H1 (cell line): ENCODE data around the gene PLCB4. TPM values are rescaled to one million over a fixed set of nuclear protein-coding genes. Genes with fewer than 3 reads are reported as not detected.

ENCODE experiments used
- CTCF ChIA-PET: fragments of 300-600 bp; sonication (Branson Sonifier 250); formaldehyde crosslinking; loops from one replicate; lab custom pipeline; 2021; ENCODE audit not compliant: partially characterized antibody; lab: Charles Lee
- POLR2A ChIA-PET: fragments of 300-600 bp; sonication (Branson Sonifier 250); formaldehyde crosslinking; loops from one replicate; lab custom pipeline; 2021; ENCODE audit warnings: inconsistent platforms; ENCODE audit not compliant: partially characterized antibody; lab: Charles Lee
- DNase-seq, 2 experiments: peaks; one replicate each; pipeline versions ENCODE4 v3.0.0 to v3.0.0-alpha.2; 2010 to 2022; ENCODE audit warnings: low spot score in 2 of 2, low read depth in 1 of 2, mixed read lengths in 1 of 2
- FAIRE-seq: peaks from 2 replicates; lab custom pipeline; 2011; peaks lifted over from hg19 to GRCh38; lab: Jason Lieb, UNC
- H2AFZ ChIP-seq: 2 replicates; pipeline ENCODE4 v1.8.1; 2012; ENCODE audit warnings: low read length, inconsistent platforms
- H2AK5ac ChIP-seq: 2 replicates; pipeline ENCODE4 v1.6.1; 2013; ENCODE audit warnings: low read depth, low read length
- H2BK120ac ChIP-seq: replicated peaks from 2 replicates; pipeline ENCODE3; 2013; ENCODE audit warnings: low read depth, low read length, inconsistent platforms
- H2BK12ac ChIP-seq: 2 replicates; pipeline ENCODE4 v1.6.1; 2013; ENCODE audit warnings: low read depth, low read length
- H2BK15ac ChIP-seq: 2 replicates; pipeline ENCODE4 v1.6.1; 2013; ENCODE audit warnings: low read length
- H2BK20ac ChIP-seq: 2 replicates; pipeline ENCODE4 v1.6.1; 2013; ENCODE audit warnings: low read length
- H2BK5ac ChIP-seq: 2 replicates; pipeline ENCODE4 v1.6.1; 2013; ENCODE audit warnings: low read depth, low read length
- H3K14ac ChIP-seq: 2 replicates; pipeline ENCODE4 v1.6.1; 2013; ENCODE audit warnings: inconsistent platforms; ENCODE audit not compliant: insufficient read length
- H3K18ac ChIP-seq: 2 replicates; pipeline ENCODE4 v1.6.1; 2013; ENCODE audit warnings: low read length; ENCODE audit errors: extremely low read depth
- H3K23ac ChIP-seq: 2 replicates; pipeline ENCODE4 v1.6.1; 2013; ENCODE audit warnings: inconsistent platforms; ENCODE audit not compliant: insufficient read length
- H3K23me2 ChIP-seq: 2 replicates; pipeline ENCODE4 v1.6.1; 2013; ENCODE audit warnings: low read depth, low read length
- H3K27ac ChIP-seq: 2 replicates; pipeline ENCODE4 v1.6.1; 2011; ENCODE audit warnings: low read depth, low read length, inconsistent platforms
- H3K27me3 ChIP-seq, 4 experiments: replicated peaks in 1 of 4; 1 replicate in 1 of 4; 2 replicates in 3 of 4; pipeline versions ENCODE4 v1.6.1 to v1.8.1; 2011 to 2013; ENCODE audit warnings: low read length in 3 of 4, mild to moderate bottlenecking in 3 of 4, inconsistent platforms in 2 of 4, mixed read lengths in 2 of 4, moderate library complexity in 1 of 4; ENCODE audit not compliant: control insufficient read depth in 3 of 4, insufficient read depth in 3 of 4; ENCODE audit errors: extremely low read depth in 1 of 4
- H3K36me3 ChIP-seq, 4 experiments: 2 replicates each; pipeline versions ENCODE4 v1.6.1 to v1.8.1; 2011 to 2013; ENCODE audit warnings: mild to moderate bottlenecking in 4 of 4, low read length in 3 of 4, moderate library complexity in 2 of 4, control low read depth in 1 of 4, inconsistent platforms in 1 of 4; ENCODE audit not compliant: insufficient read depth in 4 of 4, control insufficient read depth in 2 of 4
- H3K4ac ChIP-seq: replicated peaks from 2 replicates; pipeline ENCODE3; 2013; ENCODE audit warnings: low read length, low read depth, mixed read lengths, inconsistent platforms; ENCODE audit not compliant: insufficient read length
- H3K4me1 ChIP-seq, 4 experiments: replicated peaks in 1 of 4; 1 replicate in 1 of 4; 2 replicates in 3 of 4; pipeline versions ENCODE4 v1.6.1 to v1.8.1; 2011 to 2013; ENCODE audit warnings: low read length in 3 of 4, inconsistent platforms in 2 of 4, mixed read lengths in 1 of 4; ENCODE audit not compliant: insufficient read depth in 4 of 4, control insufficient read depth in 3 of 4
- H3K4me2 ChIP-seq, 2 experiments: 2 replicates each; pipeline versions ENCODE4 v1.6.1 to v1.8.1; 2011 to 2013; ENCODE audit warnings: low read depth in 2 of 2, low read length in 2 of 2, control low read depth in 1 of 2, inconsistent platforms in 1 of 2, mild to moderate bottlenecking in 1 of 2; ENCODE audit not compliant: insufficient read depth in 1 of 2
- H3K4me3 ChIP-seq, 4 experiments: fragments of 200-600, 300-600 bp in 1 of 4; sonication (generic), shearing (Covaris generic), sonication (Bioruptor Twin) in 1 of 4; 2 replicates each; pipeline versions ENCODE4 v1.5.1 to v1.8.1; 2011 to 2016; ENCODE audit warnings: low read length in 4 of 4, low read depth in 3 of 4, control low read depth in 2 of 4, inconsistent platforms in 2 of 4, mild to moderate bottlenecking in 2 of 4, mixed read lengths in 1 of 4, moderate library complexity in 1 of 4; ENCODE audit not compliant: insufficient read depth in 2 of 4; ENCODE audit errors: extremely low read depth in 1 of 4
- H3K56ac ChIP-seq: replicated peaks from 2 replicates; pipeline ENCODE3; 2013; ENCODE audit warnings: low read depth, mild to moderate bottlenecking, mixed read lengths, low read length, inconsistent platforms; ENCODE audit not compliant: insufficient read length
- H3K79me1 ChIP-seq: 2 replicates; pipeline ENCODE4 v1.6.1; 2013; ENCODE audit warnings: low read depth, low read length, control low read depth
- H3K79me2 ChIP-seq, 2 experiments: 2 replicates each; pipeline versions ENCODE4 v1.6.1 to v1.8.1; 2012 to 2013; ENCODE audit warnings: low read length in 2 of 2, mild to moderate bottlenecking in 2 of 2, inconsistent platforms in 1 of 2; ENCODE audit not compliant: insufficient read depth in 2 of 2, control insufficient read depth in 1 of 2
- H3K9ac ChIP-seq, 4 experiments: replicated peaks in 1 of 4; 1 replicate in 1 of 4; 2 replicates in 3 of 4; pipeline versions ENCODE4 v1.6.1 to v1.8.1; 2011 to 2013; ENCODE audit warnings: low read depth in 3 of 4, low read length in 3 of 4, control low read depth in 2 of 4, mild to moderate bottlenecking in 2 of 4, moderate library complexity in 2 of 4, inconsistent platforms in 1 of 4; ENCODE audit errors: extremely low read depth in 1 of 4
- H3K9me3 ChIP-seq, 2 experiments: 2 replicates each; pipeline versions ENCODE4 v1.6.1 to v1.8.1; 2012 to 2013; ENCODE audit warnings: mild to moderate bottlenecking in 2 of 2, moderate library complexity in 2 of 2, control low read depth in 1 of 2, inconsistent platforms in 1 of 2, low read depth in 1 of 2, low read length in 1 of 2, mixed read lengths in 1 of 2; ENCODE audit not compliant: insufficient read depth in 2 of 2
- H4K20me1 ChIP-seq, 2 experiments: replicated peaks in 1 of 2; 2 replicates each; pipeline versions ENCODE3 to v1.8.1; 2011 to 2013; ENCODE audit warnings: inconsistent platforms in 2 of 2, low read length in 2 of 2, mild to moderate bottlenecking in 1 of 2; ENCODE audit not compliant: insufficient read depth in 2 of 2, control insufficient read depth in 1 of 2
- H4K5ac ChIP-seq: 2 replicates; pipeline ENCODE4 v1.6.1; 2013; ENCODE audit warnings: low read length, low read depth, mixed read lengths, inconsistent platforms; ENCODE audit not compliant: insufficient read length
- H4K8ac ChIP-seq: 2 replicates; pipeline ENCODE4 v1.8.0; 2013; ENCODE audit warnings: mild to moderate bottlenecking, moderate library complexity, low read length, inconsistent platforms; ENCODE audit not compliant: insufficient read depth; ENCODE audit errors: extremely low read depth
- H4K91ac ChIP-seq: replicated peaks from 2 replicates; pipeline ENCODE3; 2013; ENCODE audit warnings: low read length, mixed read lengths, inconsistent platforms; ENCODE audit not compliant: insufficient read length
- BRCA1 ChIP-seq: IDR thresholded peaks from 2 replicates; pipeline ENCODE4 v1.6.1; 2012; ENCODE audit warnings: low read depth, low read length, improper control_type of control experiment
- SP2 ChIP-seq: IDR thresholded peaks from 2 replicates; pipeline ENCODE4 v1.6.1; 2012; ENCODE audit warnings: mild to moderate bottlenecking, low read length, inconsistent platforms
- TAF1 ChIP-seq: IDR thresholded peaks from 2 replicates; pipeline ENCODE4 v1.6.1; 2011; ENCODE audit warnings: mild to moderate bottlenecking, low read depth, low read length
- WGBS, 2 experiments: shearing (Covaris generic) in 1 of 2; methylation state at CpG; one replicate each; pipeline versions ENCODE4 v1.1.6 to v1.1.7; 2013 to 2015; ENCODE audit warnings: low lambda C conversion rate in 2 of 2, mixed read lengths in 2 of 2, inconsistent platforms in 1 of 2, low coverage in 1 of 2, missing lambda C conversion rate in 1 of 2; ENCODE audit not compliant: insufficient replicate concordance in 2 of 2, insufficient coverage in 1 of 2, insufficient read length in 1 of 2; ENCODE audit errors: extremely low coverage in 1 of 2, missing lambda C conversion rate in 1 of 2; 5-methylcytosine and 5-hydroxymethylcytosine counted together
- polyA plus RNA-seq, 7 experiments: library from polyadenylated mRNA; depleted of rRNA in 3 of 7; stranded (reverse) in 5 of 7; unstranded in 2 of 7; fragments of >200 nt in 5 of 7; fragments of 200-250 nt in 2 of 7; gene quantifications; 1 replicate in 5 of 7; 2 replicates in 1 of 7; 4 replicates in 1 of 7; pipeline versions ENCODE4 v1.2.1 to v1.2.3, GENCODE V29; 2011 to 2013; ENCODE audit warnings: missing spikeins in 2 of 7, mixed read lengths in 2 of 7
- total RNA-seq: library from RNA; stranded (reverse); fragmentation: NEBNext Ultra II Directional; extraction: Animal tissue kit (Norgen Biotek cat#: 25700); gene quantifications from 2 replicates; pipeline ENCODE4 v1.2.1, GENCODE V29; 2021
- TF ChIP-seq, protein P1 (sequence below): IDR thresholded peaks from 2 replicates; pipeline ENCODE4 v1.6.1; 2012; ENCODE audit warnings: inconsistent platforms

PLCB4 gene
- total and polyA plus RNA-seq, 2 of the 8 experiments (the other 6 are each of a cell fraction or from before 2014, with no cell fraction given) = 3.2 to 14.1 TPM

DNA sequence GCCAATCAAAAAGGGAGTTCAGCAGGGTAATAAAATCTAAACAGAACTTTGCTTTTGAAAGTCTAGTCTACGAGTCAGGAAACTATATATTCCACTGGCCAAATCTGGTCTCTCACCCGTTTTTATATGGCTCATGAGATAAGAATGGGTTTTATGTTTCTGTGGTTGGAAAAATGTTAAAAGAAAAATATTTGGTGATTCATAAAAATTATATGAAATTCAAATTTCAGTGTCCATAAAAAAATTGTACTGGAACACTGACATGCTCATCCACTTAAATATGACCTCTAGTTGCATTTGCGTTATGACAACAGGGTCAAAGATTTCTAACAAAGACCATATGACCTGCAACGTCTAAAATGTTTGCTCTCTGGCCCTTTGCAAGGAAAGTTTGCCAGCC, 423.2 kb downstream of the PLCB4 start:
- H3K27me3 ChIP-seq = no peaks in the 10 kb centered on the region
- no peak overlapping the region for H2BK12ac ChIP-seq
- no peak overlapping the region for H3K4me2 ChIP-seq
- no peak overlapping the region for H2BK5ac ChIP-seq
- no peak overlapping the region for H4K8ac ChIP-seq
- POLR2A ChIA-PET = no interaction called here
- H4K5ac ChIP-seq = no peak overlapping the region
- no peak overlapping the region for H2AFZ ChIP-seq
- no peaks in the 10 kb centered on the region for H3K79me1 ChIP-seq
- WGBS, 2 experiments = 94% methylated on average over 4 of the region's 4 CpGs; no CpG with 5 or more reads in 1 of the 2 experiments
- no peaks in the 10 kb centered on the region for H3K23me2 ChIP-seq
- no peaks in the 10 kb centered on the region; a peak in 1 of 4 replicates for H3K9me3 ChIP-seq
- no peaks in the 10 kb centered on the region for H3K4me1 ChIP-seq
- H3K36me3 ChIP-seq = no peaks in the 10 kb centered on the region
- H3K14ac ChIP-seq = no peak overlapping the region
- H2BK20ac ChIP-seq = no peak overlapping the region
- no peak overlapping the region for H3K9ac ChIP-seq
- H3K79me2 ChIP-seq = no peaks in the 10 kb centered on the region
- H2BK120ac ChIP-seq = no peak overlapping the region
- no peak overlapping the region for H3K27ac ChIP-seq
- no peak overlapping the region for H3K56ac ChIP-seq
- FAIRE-seq (no peak), DNase-seq (no peak)
- no peak overlapping the region for H4K91ac ChIP-seq
- H3K4ac ChIP-seq = no peak overlapping the region
- H2AK5ac ChIP-seq = no peak overlapping the region
- TF ChIP-seq TAF1 (no peak), SP2 (no peak), BRCA1 (no peak)
- TF ChIP-seq, protein P1, sequence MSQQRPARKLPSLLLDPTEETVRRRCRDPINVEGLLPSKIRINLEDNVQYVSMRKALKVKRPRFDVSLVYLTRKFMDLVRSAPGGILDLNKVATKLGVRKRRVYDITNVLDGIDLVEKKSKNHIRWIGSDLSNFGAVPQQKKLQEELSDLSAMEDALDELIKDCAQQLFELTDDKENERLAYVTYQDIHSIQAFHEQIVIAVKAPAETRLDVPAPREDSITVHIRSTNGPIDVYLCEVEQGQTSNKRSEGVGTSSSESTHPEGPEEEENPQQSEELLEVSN = no peak
- TF ChIP-seq, all 59 proteins: peak for 0
- Histone ChIP-seq H3K18ac (no peak overlapping the region), H4K20me1 (no peaks in the 10 kb centered on the region), H3K4me3 (no peak overlapping the region), H2BK15ac (no peak overlapping the region), H3K23ac (no peak overlapping the region)
- CTCF ChIA-PET = interaction anchor here (1.4 kb wide), 1 partner anchor 12 kb away, joined by 3 read pairs; no protein-coding TSS in a partner anchor
